ENCODE data around the gene DAP. TPM values are rescaled to one million over a fixed set of nuclear protein-coding genes. Genes with fewer than 3 reads are reported as not detected.

Gene DAP
- total RNA-seq = 12.9 TPM

GRCh38 chr5:10761185-10761932 lies at the start of gene DAP:
DAP (minus strand) TSS chr5:10761234; CDS start chr5:10761068, 166 bp downstream.

Small RNAs within 50 kb of the gene (small RNA-seq; reads per million reads assigned to genes)
- not detected for gene AC012629.4

Other genes with a start within 250 kb of the DAP start
- gene ANKRD33B, start 197.2 kb downstream of the DAP start, total RNA-seq = 1.8 TPM